PFSK-1 (cell line): Measurements from ENCODE around the gene CD276.

ENCODE experiments used
- FOXP2 ChIP-seq: optimal IDR thresholded peaks from 2 replicates; pipeline ENCODE3; 2011; ENCODE audit warnings: borderline replicate concordance, control low read depth, inconsistent platforms; ENCODE audit not compliant: insufficient read depth; ENCODE audit errors: extremely low read length, extremely low read depth
- POLR2AphosphoS5 ChIP-seq: IDR thresholded peaks from 2 replicates; pipeline ENCODE4 v1.6.1; 2012; ENCODE audit warnings: low read depth, mild to moderate bottlenecking, control low read depth, low read length, moderate library complexity
- REST ChIP-seq, 2 experiments: IDR thresholded peaks; 2 replicates each; pipeline versions ENCODE4 v1.6.1 to v1.8.0; 2011 to 2012; ENCODE audit warnings: low read depth in 2 of 2, low read length in 2 of 2, control low read depth in 1 of 2, inconsistent platforms in 1 of 2, mild to moderate bottlenecking in 1 of 2, moderate library complexity in 1 of 2; ENCODE audit not compliant: insufficient read depth in 1 of 2
- SIN3A ChIP-seq: IDR thresholded peaks from 2 replicates; pipeline ENCODE4 v1.6.1; 2012; ENCODE audit warnings: mild to moderate bottlenecking, low read length, moderate library complexity, borderline replicate concordance; ENCODE audit not compliant: insufficient read depth
- TAF1 ChIP-seq: IDR thresholded peaks from 2 replicates; pipeline ENCODE4 v1.6.1; 2012; ENCODE audit warnings: low read length, control low read depth, borderline replicate concordance; ENCODE audit not compliant: insufficient read depth

CD276 gene

GRCh38 chr15:73712107-73712506, 27.9 kb downstream of the CD276 start:
- no peak for TF ChIP-seq TAF1
- TF ChIP-seq REST (IDR thresholded peaks at IDR 0.05; ENCODE audit: insufficient read depth in 1 of 2, low read depth in 2 of 2, low read length in 2 of 2) = no peak
- TF ChIP-seq SIN3A = no peak
- no peak for TF ChIP-seq POLR2AphosphoS5
- TF ChIP-seq FOXP2 = no peak

- TF ChIP-seq POLR2AphosphoS5 (0 out of 2 replicates have a peak, but pooled peaks have one; percentile 1), FOXP2 (no peak), REST (IDR thresholded peaks at IDR 0.05; ENCODE audit: insufficient read depth in 1 of 2, low read depth in 2 of 2, low read length in 2 of 2) (no peak), SIN3A (no peak)
Observed at GRCh38 chr15:73714695-73715301, 30.6 kb downstream of the CD276 start.

GRCh38 chr15:73715417-73715816, 31.2 kb downstream of the CD276 start:
- TF ChIP-seq REST (IDR thresholded peaks at IDR 0.05; ENCODE audit: insufficient read depth in 1 of 2, low read depth in 2 of 2, low read length in 2 of 2) (no peak), FOXP2 (no peak), POLR2AphosphoS5 (no peak; the same call in 1 of the 2 replicates), TAF1 (no peak), SIN3A (no peak)

GRCh38 chr15:73716417-73716816, 32.2 kb downstream of the CD276 start:
- TF ChIP-seq REST (IDR thresholded peaks at IDR 0.05; ENCODE audit: insufficient read depth in 1 of 2, low read depth in 2 of 2, low read length in 2 of 2) (no peak), SIN3A (no peak), POLR2AphosphoS5 (no peak), TAF1 (no peak), FOXP2 (no peak)

GRCh38 chr15:73717206-73717605, 33.0 kb downstream of the CD276 start:
- no peak for TF ChIP-seq POLR2AphosphoS5
- no peak for TF ChIP-seq SIN3A
- no peak for TF ChIP-seq REST (IDR thresholded peaks at IDR 0.05; ENCODE audit: insufficient read depth in 1 of 2, low read depth in 2 of 2, low read length in 2 of 2)
- no peak for TF ChIP-seq FOXP2
- no peak for TF ChIP-seq TAF1
